H9 (cell line): ENCODE measurements around the gene DNAJC17. TPM values are rescaled to one million over a fixed set of nuclear protein-coding genes. Genes with fewer than 3 reads are reported as not detected.

Experiments used
- DNase-seq: peaks from one replicate; pipeline ENCODE4 v3.0.0-alpha.2; 2017
- H2AFZ ChIP-seq: one replicate; pipeline ENCODE4 v1.6.1; 2013; ENCODE audit warnings: mild to moderate bottlenecking, low read length, control low read depth, moderate library complexity
- H2AK5ac ChIP-seq: 2 replicates; pipeline ENCODE4 v1.6.1; 2013; ENCODE audit warnings: low read length, control low read depth, mixed read lengths; ENCODE audit not compliant: insufficient read length
- H2BK120ac ChIP-seq: one replicate; pipeline ENCODE4 v1.6.1; 2013; ENCODE audit warnings: low read depth, mild to moderate bottlenecking, low read length, control low read depth, inconsistent platforms; ENCODE audit not compliant: poor library complexity, severe bottlenecking
- H2BK12ac ChIP-seq: 2 replicates; pipeline ENCODE4 v1.6.1; 2013; ENCODE audit warnings: low read length, control low read depth, mixed read lengths, low read depth; ENCODE audit not compliant: insufficient read length
- H2BK15ac ChIP-seq: 2 replicates; pipeline ENCODE4 v1.6.1; 2013; ENCODE audit warnings: low read depth, low read length, control low read depth
- H2BK20ac ChIP-seq: one replicate; pipeline ENCODE4 v1.6.1; 2013; ENCODE audit warnings: low read depth, mild to moderate bottlenecking, low read length, control low read depth, inconsistent platforms; ENCODE audit not compliant: poor library complexity, severe bottlenecking
- H2BK5ac ChIP-seq: 2 replicates; pipeline ENCODE4 v1.6.1; 2013; ENCODE audit warnings: low read length, control low read depth, mixed read lengths; ENCODE audit not compliant: insufficient read length
- H3K14ac ChIP-seq: 2 replicates; pipeline ENCODE4 v1.6.1; 2013; ENCODE audit warnings: low read length, control low read depth; ENCODE audit not compliant: insufficient read depth
- H3K18ac ChIP-seq: 2 replicates; pipeline ENCODE4 v1.6.1; 2013; ENCODE audit warnings: low read depth, mild to moderate bottlenecking, mixed read lengths, low read length, control low read depth; ENCODE audit not compliant: insufficient read length
- H3K23ac ChIP-seq: 2 replicates; pipeline ENCODE4 v1.6.1; 2013; ENCODE audit warnings: low read length, control low read depth, mixed read lengths, low read depth; ENCODE audit not compliant: insufficient read length
- H3K23me2 ChIP-seq: 2 replicates; pipeline ENCODE4 v1.6.1; 2013; ENCODE audit warnings: low read depth, mild to moderate bottlenecking, mixed read lengths, low read length, control low read depth; ENCODE audit not compliant: insufficient read length, poor library complexity, severe bottlenecking
- H3K27ac ChIP-seq: 2 replicates; pipeline ENCODE4 v1.5.1; 2013; ENCODE audit warnings: low read length, control low read depth, mixed read lengths, low read depth; ENCODE audit not compliant: insufficient read length
- H3K27me3 ChIP-seq: 2 replicates; pipeline ENCODE4 v1.6.1; 2013; ENCODE audit warnings: low read length, control low read depth, inconsistent platforms; ENCODE audit not compliant: insufficient read depth
- H3K4ac ChIP-seq: 2 replicates; pipeline ENCODE4 v1.6.1; 2013; ENCODE audit warnings: low read depth, mild to moderate bottlenecking, control low read depth, inconsistent platforms, low read length, moderate library complexity
- H3K4me1 ChIP-seq: 2 replicates; pipeline ENCODE4 v1.6.1; 2013; ENCODE audit warnings: low read length, control low read depth, inconsistent platforms; ENCODE audit not compliant: insufficient read depth
- H3K4me2 ChIP-seq: 2 replicates; pipeline ENCODE4 v1.6.1; 2013; ENCODE audit warnings: low read length, control low read depth, mixed read lengths; ENCODE audit not compliant: insufficient read length, insufficient read depth
- H3K56ac ChIP-seq: 2 replicates; pipeline ENCODE4 v1.6.1; 2013; ENCODE audit warnings: low read depth, mild to moderate bottlenecking, mixed read lengths, low read length, control low read depth; ENCODE audit not compliant: insufficient read length
- H3K79me1 ChIP-seq: 2 replicates; pipeline ENCODE4 v1.6.1; 2013; ENCODE audit warnings: low read depth, mild to moderate bottlenecking, moderate library complexity, low read length, control low read depth, inconsistent platforms; ENCODE audit not compliant: insufficient read depth, poor library complexity, severe bottlenecking
- H3K79me2 ChIP-seq: 2 replicates; pipeline ENCODE4 v1.6.1; 2013; ENCODE audit warnings: low read length, control low read depth, inconsistent platforms; ENCODE audit not compliant: insufficient read depth
- H3K9ac ChIP-seq: 2 replicates; pipeline ENCODE4 v1.6.1; 2013; ENCODE audit warnings: low read length, control low read depth, mixed read lengths; ENCODE audit not compliant: insufficient read length; ENCODE audit errors: extremely low read depth
- H3K9me3 ChIP-seq: one replicate; pipeline ENCODE4 v1.6.1; 2013; ENCODE audit warnings: low read depth, low read length, inconsistent platforms; ENCODE audit not compliant: control insufficient read depth
- H3T11ph ChIP-seq: one replicate; pipeline ENCODE4 v1.6.1; 2013; ENCODE audit warnings: mild to moderate bottlenecking, low read length, control low read depth, inconsistent platforms
- H4K20me1 ChIP-seq: one replicate; pipeline ENCODE4 v1.6.1; 2013; ENCODE audit not compliant: control insufficient read depth, insufficient read length, insufficient read depth
- H4K5ac ChIP-seq: 2 replicates; pipeline ENCODE4 v1.6.1; 2013; ENCODE audit warnings: low read depth, mild to moderate bottlenecking, mixed read lengths, low read length, control low read depth; ENCODE audit not compliant: insufficient read length
- H4K8ac ChIP-seq: replicated peaks from 2 replicates; pipeline ENCODE4 v1.6.1; 2013; ENCODE audit warnings: low read length, control low read depth, mixed read lengths, low read depth; ENCODE audit not compliant: insufficient read length
- H4K91ac ChIP-seq: 2 replicates; pipeline ENCODE4 v1.6.1; 2013; ENCODE audit warnings: low read depth, mild to moderate bottlenecking, moderate library complexity, mixed read lengths, low read length, control low read depth; ENCODE audit not compliant: insufficient read length
- H3K27ac Mint-ChIP-seq, 3 experiments: 2 replicates in 2 of 3; 3 replicates in 1 of 3; pipeline ENCODE4 v1.8.0; 2020 to 2021; ENCODE audit warnings: mixed read lengths in 3 of 3, mild to moderate bottlenecking in 1 of 3, moderate library complexity in 1 of 3
- H3K27me3 Mint-ChIP-seq: 2 replicates; pipeline ENCODE4 v1.8.0; 2021; ENCODE audit warnings: low read depth, mild to moderate bottlenecking, moderate library complexity, mixed read lengths
- H3K36me3 Mint-ChIP-seq, 3 experiments: 2 replicates in 2 of 3; 3 replicates in 1 of 3; pipeline ENCODE4 v1.8.0; 2020 to 2021; ENCODE audit warnings: low read depth in 3 of 3, mixed read lengths in 3 of 3; ENCODE audit not compliant: insufficient read depth in 1 of 3
- H3K4me1 Mint-ChIP-seq, 2 experiments: 2 replicates each; pipeline ENCODE4 v1.8.0; 2020; ENCODE audit warnings: mixed read lengths in 2 of 2
- H3K4me3 Mint-ChIP-seq, 2 experiments: 2 replicates in 1 of 2; 3 replicates in 1 of 2; pipeline ENCODE4 v1.8.0; 2020 to 2021; ENCODE audit warnings: mild to moderate bottlenecking in 2 of 2, mixed read lengths in 2 of 2, moderate library complexity in 1 of 2
- H3K9me3 Mint-ChIP-seq, 2 experiments: 2 replicates in 1 of 2; 3 replicates in 1 of 2; pipeline ENCODE4 v1.8.0; 2020; ENCODE audit warnings: mild to moderate bottlenecking in 2 of 2, mixed read lengths in 2 of 2, moderate library complexity in 1 of 2
- CTCF ChIP-seq: fragments of 200-600 bp; sonication (generic); conservative IDR thresholded peaks from 3 replicates; pipeline ENCODE4 v1.8.0; 2021; ENCODE audit warnings: antibody characterized with exemption, mild to moderate bottlenecking
- WGBS: extraction: QIAGEN DNeasy Blood & Tissue Kit; methylation state at CpG from one replicate; pipeline ENCODE4 v1.1.7; 2013; ENCODE audit warnings: missing lambda C conversion rate, low lambda C conversion rate, mixed read lengths; ENCODE audit not compliant: insufficient read length; ENCODE audit errors: extremely low coverage; 5-methylcytosine and 5-hydroxymethylcytosine counted together
- total RNA-seq: library from RNA; stranded (reverse); gene quantifications from 2 replicates; pipeline ENCODE4 v1.2.1, GENCODE V29; 2021

DNAJC17 gene
- total RNA-seq, 1 experiment from 2014 or later: 38.3 TPM

GRCh38 chr15:40722934-40723333 is 84.3 kb downstream of the DNAJC17 start:
- Histone ChIP-seq H3T11ph (no peak overlapping the region), H4K91ac (no peak overlapping the region), H2AFZ (no peak overlapping the region), H3K14ac (no peak overlapping the region), H3K23ac (no peak overlapping the region), H3K79me2 (no peaks in the 10 kb centered on the region), H3K18ac (no peak overlapping the region), H4K8ac (no peak overlapping the region), H2AK5ac (no peak overlapping the region), H3K4me2 (no peak overlapping the region), H2BK5ac (no peak overlapping the region), H3K79me1 (no peaks in the 10 kb centered on the region), H3K27me3 (no peaks in the 10 kb centered on the region), H3K56ac (no peak overlapping the region), H3K4me1 (no peaks in the 10 kb centered on the region), H2BK15ac (no peak overlapping the region), H3K4ac (no peak overlapping the region), H4K5ac (no peak overlapping the region), H2BK12ac (no peak overlapping the region), H2BK120ac (no peak overlapping the region), H4K20me1 (no peaks in the 10 kb centered on the region), H3K23me2 (no peaks in the 10 kb centered on the region), H3K9ac (no peak overlapping the region), H2BK20ac (no peak overlapping the region), H3K9me3 (no peaks in the 10 kb centered on the region), H3K27ac (no peak overlapping the region)
- no peak overlapping the region for H3K4me3 Mint-ChIP-seq
- no peak for DNase-seq
- TF ChIP-seq CTCF: no peak
- no peaks in the 10 kb centered on the region for H3K4me1 Mint-ChIP-seq
- WGBS: no CpG with 5 or more reads among the region's 2 CpGs
- H3K9me3 Mint-ChIP-seq: no peaks in the 10 kb centered on the region
- H3K27ac Mint-ChIP-seq: no peak overlapping the region
- no peaks in the 10 kb centered on the region for H3K27me3 Mint-ChIP-seq
- H3K36me3 Mint-ChIP-seq: peaks cover 9 to 48% (median 34%) of the 10 kb centered on the region in 3 experiments; a peak in 6 of 7 replicates
